ENCODE results near the gene BMERB1. TPM values are rescaled to one million over a fixed set of nuclear protein-coding genes. Genes with fewer than 3 reads are reported as not detected.
"Not testable (repeated sequence)": the region's sequence is repeated elsewhere in the genome, so short reads cannot be mapped to it uniquely, and the experiment has no call there.

BMERB1 gene
- total RNA-seq, 1 donor from 2014 or later = 47.9 TPM

- H3K27ac Mint-ChIP-seq (ENCODE audit: unreplicated experiment) = no peak overlapping the region
- peaks cover 3% of the 10 kb centered on the region for H3K4me1 Mint-ChIP-seq (ENCODE audit: unreplicated experiment)
- peaks cover 9% of the 10 kb centered on the region for H3K36me3 Mint-ChIP-seq (ENCODE audit: unreplicated experiment)
- H3K4me3 Mint-ChIP-seq (ENCODE audit: unreplicated experiment) = no peak overlapping the region
- H3K9me3 Mint-ChIP-seq (ENCODE audit: unreplicated experiment) = no peaks in the 10 kb centered on the region
- no peaks in the 10 kb centered on the region for H3K27me3 Mint-ChIP-seq (ENCODE audit: unreplicated experiment)
- TF ChIP-seq CTCF (IDR thresholded peaks at IDR 0.05) = no peak
- DNase-seq (ENCODE audit: extremely low spot score, unreplicated experiment) = no peak
These were observed 124.8 kb downstream of the BMERB1 start for GRCh38 chr16:15559176-15559575.

DNA sequence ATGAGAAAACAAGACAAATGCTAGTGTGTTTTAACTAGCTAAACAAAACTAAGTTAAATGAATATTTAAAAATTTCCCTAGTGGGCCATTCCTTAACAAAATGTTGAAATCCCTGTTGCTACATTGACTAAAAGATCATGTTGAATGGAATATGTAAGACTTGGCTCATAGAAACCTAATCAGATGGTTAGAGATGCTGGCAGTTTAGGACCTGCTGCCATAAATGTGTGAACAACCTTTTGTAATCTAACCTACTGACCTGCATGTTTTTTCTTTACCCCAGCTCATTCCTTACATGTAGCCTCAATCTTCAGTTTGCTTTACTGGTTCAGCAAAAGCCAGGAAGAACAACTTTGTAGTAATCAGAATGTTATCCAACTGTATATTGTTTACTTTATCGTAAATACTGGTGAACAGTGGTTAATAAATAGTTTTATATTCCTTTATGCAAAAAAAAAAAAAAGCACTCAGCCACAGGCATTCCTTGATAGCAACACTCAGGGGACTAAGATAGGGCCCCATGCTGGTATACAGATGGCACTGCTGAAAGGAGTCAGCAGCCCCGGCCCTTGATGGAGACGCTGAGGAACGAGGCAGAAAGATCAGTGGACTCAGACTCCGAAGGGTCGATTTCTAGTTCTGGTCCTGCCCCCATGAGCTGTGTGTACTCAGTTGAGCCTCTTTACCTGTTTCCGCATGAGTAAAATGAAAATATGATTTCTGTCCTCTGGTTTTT is 130.4 kb downstream of the BMERB1 start:
- Mint-ChIP-seq H3K27ac (ENCODE audit: unreplicated experiment) (no peak overlapping the region), H3K9me3 (ENCODE audit: unreplicated experiment) (no peaks in the 10 kb centered on the region), H3K4me1 (ENCODE audit: unreplicated experiment) (peaks cover 3% of the 10 kb centered on the region), H3K36me3 (ENCODE audit: unreplicated experiment) (peaks cover 13% of the 10 kb centered on the region), H3K27me3 (ENCODE audit: unreplicated experiment) (no peaks in the 10 kb centered on the region), H3K4me3 (ENCODE audit: unreplicated experiment) (no peak overlapping the region)
- DNase-seq (ENCODE audit: extremely low spot score, unreplicated experiment) = no peak
- no peak for TF ChIP-seq CTCF (IDR thresholded peaks at IDR 0.05)

DNA sequence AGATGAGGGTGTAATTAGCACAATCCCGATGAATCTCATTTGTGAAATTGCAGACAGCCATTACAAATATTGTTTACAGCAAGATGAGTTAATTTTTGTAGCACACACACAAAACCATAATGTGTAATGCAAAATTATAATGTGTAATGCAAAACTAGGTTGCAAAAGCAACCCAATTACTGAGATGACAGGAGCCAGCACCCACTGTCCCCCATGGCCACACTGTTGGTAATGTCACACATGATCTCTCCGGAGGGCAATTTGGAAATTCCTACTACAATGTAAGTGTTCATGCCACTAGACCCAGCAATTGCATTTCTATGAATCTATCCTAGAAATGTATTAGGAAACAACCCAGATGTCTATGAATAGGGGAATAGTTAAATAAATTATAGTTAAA is 131.7 kb downstream of the BMERB1 start:
- no peak for DNase-seq (ENCODE audit: extremely low spot score, unreplicated experiment)
- Mint-ChIP-seq H3K9me3 (ENCODE audit: unreplicated experiment) (no peaks in the 10 kb centered on the region), H3K36me3 (ENCODE audit: unreplicated experiment) (peaks cover 16% of the 10 kb centered on the region), H3K27me3 (ENCODE audit: unreplicated experiment) (no peaks in the 10 kb centered on the region), H3K27ac (ENCODE audit: unreplicated experiment) (no peak overlapping the region), H3K4me3 (ENCODE audit: unreplicated experiment) (no peak overlapping the region), H3K4me1 (ENCODE audit: unreplicated experiment) (peaks cover 3% of the 10 kb centered on the region)
- TF ChIP-seq CTCF (IDR thresholded peaks at IDR 0.05) = no peak

DNA sequence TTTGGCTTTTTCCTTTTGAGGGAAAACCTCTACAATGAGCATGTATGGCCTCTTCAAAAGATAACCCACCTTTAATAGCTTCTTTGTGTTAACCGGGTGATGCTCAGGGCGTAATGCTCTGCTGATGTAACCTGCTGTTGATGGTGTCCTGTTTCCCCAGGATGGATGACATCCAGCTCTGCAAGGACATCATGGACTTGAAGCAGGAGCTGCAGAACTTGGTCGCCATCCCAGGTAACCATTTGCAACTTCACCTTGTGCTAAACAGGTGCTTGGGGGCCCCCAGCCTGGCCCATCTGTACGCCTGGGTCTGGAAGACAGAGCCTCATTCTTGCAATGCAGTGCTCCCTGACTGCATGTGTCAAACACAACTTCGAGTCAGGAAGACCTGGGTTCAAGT is 133.4 kb downstream of the BMERB1 start:
- TF ChIP-seq CTCF (IDR thresholded peaks at IDR 0.05) = no peak

GRCh38 chr16:15570666-15571065 is 136.3 kb downstream of the BMERB1 start:
- H3K9me3 Mint-ChIP-seq (ENCODE audit: unreplicated experiment); H3K27ac Mint-ChIP-seq (ENCODE audit: unreplicated experiment); H3K4me1 Mint-ChIP-seq (ENCODE audit: unreplicated experiment); H3K27me3 Mint-ChIP-seq (ENCODE audit: unreplicated experiment); DNase-seq (ENCODE audit: extremely low spot score, unreplicated experiment); H3K4me3 Mint-ChIP-seq (ENCODE audit: unreplicated experiment): not testable (repeated sequence)
- peaks cover 20% of the 10 kb centered on the region for H3K36me3 Mint-ChIP-seq (ENCODE audit: unreplicated experiment)

More for the DNA sequence above, 133.4 kb downstream of the BMERB1 start:
- DNase-seq (ENCODE audit: extremely low spot score, unreplicated experiment) = no peak
- no peak overlapping the region for H3K27ac Mint-ChIP-seq (ENCODE audit: unreplicated experiment)
- peaks cover 3% of the 10 kb centered on the region for H3K4me1 Mint-ChIP-seq (ENCODE audit: unreplicated experiment)
- peaks cover 16% of the 10 kb centered on the region for H3K36me3 Mint-ChIP-seq (ENCODE audit: unreplicated experiment)
- H3K27me3 Mint-ChIP-seq (ENCODE audit: unreplicated experiment) = no peaks in the 10 kb centered on the region
- no peaks in the 10 kb centered on the region for H3K9me3 Mint-ChIP-seq (ENCODE audit: unreplicated experiment)
- H3K4me3 Mint-ChIP-seq (ENCODE audit: unreplicated experiment) = no peak overlapping the region
